GM18526 (cell line): ENCODE data around the gene CDK6.

Source experiments
- POLR2A ChIP-seq: IDR thresholded peaks from 3 replicates; pipeline ENCODE4 v1.6.1; 2011; ENCODE audit not compliant: insufficient read length; ENCODE audit errors: extremely low read depth

Gene CDK6

DNA sequence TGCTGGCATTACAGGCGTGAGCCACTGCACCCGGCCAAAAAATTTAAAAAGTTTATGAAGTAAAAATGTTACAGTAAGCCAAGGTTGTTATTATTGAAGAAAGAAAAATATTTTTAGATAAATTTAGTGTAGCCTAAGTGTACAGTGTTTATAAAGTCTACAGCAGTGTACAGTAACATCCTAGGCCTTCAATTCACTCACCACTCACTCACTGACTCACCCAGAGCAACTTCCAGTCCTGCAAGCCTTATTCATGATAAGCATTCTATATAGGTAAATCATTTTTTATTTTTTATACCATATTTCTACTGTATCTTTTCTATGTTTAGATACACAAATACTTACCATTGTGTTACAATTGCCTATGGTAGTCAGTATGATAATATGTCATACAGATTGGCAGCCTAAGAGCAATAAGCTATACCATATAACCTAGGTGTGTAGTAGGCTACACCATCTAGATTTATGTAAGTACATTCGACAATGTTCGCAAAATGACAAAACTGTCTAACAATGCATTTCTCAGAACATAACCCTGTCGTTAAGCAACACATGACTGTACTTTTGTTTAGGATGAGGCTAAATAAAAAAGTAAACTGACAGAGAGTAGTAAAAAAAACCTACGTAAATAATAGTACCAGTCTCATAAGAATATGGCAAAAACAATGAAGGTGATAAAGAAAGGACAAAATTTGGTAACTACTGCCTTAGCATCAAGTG lies 168.4 kb downstream of the CDK6 start:
- TF ChIP-seq POLR2A, result no peak

DNA sequence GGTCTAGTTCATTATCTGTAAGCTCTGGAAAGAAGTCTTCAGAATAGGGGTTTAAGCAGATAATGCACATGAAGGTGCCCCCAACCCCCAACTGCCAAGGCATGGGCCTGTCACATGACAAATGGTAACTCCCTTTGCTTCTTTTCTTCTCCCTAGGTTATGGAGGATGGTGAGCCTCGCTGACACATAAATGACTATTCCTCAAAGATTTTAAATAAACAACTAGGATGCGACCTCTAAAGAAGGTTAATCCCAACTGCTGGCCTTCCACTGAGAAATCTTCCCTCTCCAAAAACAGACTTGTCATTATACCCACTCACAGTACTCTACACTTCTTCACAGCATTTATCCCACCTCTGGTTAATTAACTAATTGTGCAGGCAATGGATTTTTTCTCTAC lies 170.4 kb downstream of the CDK6 start:
- no peak for TF ChIP-seq POLR2A

DNA sequence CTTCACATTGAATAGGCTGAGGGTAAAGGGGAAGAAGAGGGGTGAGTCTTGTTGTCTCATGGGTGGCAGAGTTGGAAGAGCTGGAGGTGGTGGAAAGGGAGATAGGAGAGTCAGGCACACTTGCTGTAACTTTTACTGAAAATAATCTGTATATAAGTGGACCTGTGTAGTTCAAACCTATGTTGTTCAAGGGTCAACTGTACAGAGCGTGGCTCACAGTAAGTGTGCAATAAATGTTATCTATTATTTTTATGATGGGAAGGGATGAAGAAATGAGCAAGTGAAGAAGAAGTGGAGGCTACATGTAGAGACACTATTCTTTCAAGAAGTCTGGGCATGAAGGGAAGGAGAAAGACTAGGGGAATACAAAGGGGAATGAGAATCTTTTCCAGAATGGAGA lies 174.7 kb downstream of the CDK6 start:
- no peak for TF ChIP-seq POLR2A

DNA sequence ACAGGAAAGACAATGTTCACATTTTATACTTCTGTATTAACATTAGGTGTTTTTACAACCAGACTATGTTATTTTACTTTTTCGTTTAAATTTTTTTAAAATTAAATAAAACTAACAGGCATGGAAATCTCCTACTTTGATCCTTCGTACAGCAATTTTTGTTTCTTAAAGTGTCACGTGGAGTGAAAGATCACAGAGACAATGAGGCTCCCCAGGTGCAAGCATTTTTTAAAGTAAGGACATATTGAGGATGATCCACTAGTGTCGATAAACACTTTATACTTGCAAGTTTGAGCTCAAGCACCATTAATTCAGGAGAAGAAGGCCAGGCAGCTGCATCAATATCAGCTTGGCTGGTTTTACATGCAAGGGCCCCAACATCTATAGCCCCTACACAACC lies 177.7 kb downstream of the CDK6 start:
- TF ChIP-seq POLR2A, result no peak

DNA sequence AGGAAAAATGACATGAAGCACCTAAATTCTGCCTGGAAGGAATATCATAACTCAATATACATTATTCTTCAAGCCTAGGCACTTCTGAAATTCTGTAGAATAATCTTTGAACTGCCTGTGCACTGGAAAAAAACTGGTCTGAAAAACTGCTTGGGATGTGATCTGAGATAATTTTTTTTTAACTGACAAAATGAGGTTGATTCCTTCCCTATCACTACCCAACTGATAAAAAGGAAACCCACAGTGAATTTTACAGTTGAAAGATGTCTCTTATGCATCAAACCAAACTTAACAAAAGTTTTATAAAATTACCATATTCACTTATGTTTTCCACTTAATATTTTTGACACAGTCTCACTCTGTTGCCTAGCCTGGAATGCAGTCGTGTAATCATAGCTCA lies 179.0 kb downstream of the CDK6 start:
- no peak for TF ChIP-seq POLR2A

DNA sequence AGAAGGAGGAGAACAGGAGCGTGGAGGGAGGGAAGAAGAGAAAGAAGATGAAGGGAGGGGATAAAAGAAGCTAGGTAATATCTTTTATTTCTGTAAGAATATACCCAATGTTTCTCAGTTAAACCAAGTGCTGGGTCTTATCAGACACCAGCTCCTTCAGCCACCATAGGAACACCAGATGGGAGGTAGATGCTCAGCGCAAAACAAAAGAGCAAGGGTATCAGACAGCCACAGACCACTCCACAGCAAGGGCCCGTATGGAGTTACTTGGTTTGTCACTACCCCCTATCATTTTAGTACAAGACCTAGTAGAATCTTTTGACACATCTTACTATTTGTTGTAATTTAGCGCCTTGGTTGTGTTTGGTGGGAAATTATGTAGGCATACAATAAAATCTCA lies 180.3 kb downstream of the CDK6 start:
- no peak for TF ChIP-seq POLR2A

DNA sequence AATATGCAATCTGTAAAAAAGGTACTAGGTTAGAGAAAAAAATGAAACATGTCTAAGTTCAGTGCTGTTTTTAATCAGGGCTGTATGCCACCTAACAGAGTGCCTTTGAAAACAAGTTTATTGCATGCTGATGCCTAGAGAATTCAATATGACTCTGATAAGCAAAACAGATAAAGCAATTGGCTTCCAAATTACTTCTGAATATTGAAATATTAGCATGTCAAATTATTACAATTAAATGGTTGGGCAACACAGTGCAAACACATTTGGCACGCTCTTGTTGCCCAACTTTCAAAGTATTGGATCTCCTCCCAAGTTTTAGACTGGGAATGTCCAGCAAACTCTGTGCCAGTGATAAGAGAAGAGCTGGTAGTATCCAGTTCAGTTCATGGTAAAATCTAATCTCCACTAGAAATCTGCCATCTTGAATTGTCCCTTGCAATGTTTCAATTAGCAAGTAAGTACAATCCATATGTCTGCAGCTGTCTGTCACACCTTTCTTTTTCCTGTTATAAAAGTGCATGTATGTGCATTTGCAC lies 181.0 kb downstream of the CDK6 start:
- TF ChIP-seq POLR2A, result no peak

DNA sequence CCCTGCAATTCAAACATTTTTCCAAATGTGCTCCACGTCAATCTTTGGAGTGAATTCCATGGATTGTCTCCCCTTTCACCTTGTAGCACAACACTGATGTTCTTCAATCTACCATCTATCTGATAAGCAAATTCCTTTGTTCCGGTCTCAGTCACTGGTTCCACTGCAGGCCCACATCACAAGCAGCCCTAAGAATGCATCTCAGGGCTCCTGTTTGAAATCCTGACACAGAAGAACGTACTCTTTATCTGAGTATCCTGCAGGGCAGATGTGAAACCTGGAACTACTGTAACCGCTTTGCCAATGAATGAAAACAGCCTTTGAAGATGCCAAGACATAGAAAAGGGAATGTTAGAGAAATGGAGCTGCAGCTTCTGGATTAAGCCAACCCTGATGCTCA lies 183.2 kb downstream of the CDK6 start:
- TF ChIP-seq POLR2A, result no peak

DNA sequence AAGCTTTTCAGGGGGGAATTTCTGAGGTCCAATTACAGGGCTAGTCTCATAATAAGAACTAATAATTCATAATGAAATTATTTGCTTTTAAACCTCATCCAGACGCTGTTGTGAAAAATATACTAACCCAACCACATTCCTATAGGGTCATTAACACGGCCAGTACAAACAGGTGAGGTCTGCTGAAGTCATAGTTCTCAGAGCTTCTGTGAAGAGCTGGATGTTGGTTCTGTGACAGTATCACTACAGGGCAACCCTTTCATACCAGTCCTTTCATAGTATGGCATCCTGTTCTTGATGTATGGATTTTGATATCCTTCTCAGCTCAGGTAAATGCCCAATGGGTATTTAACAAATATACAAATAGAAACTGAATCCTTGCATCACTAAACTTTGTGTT lies 183.8 kb downstream of the CDK6 start:
- TF ChIP-seq POLR2A, result no peak

DNA sequence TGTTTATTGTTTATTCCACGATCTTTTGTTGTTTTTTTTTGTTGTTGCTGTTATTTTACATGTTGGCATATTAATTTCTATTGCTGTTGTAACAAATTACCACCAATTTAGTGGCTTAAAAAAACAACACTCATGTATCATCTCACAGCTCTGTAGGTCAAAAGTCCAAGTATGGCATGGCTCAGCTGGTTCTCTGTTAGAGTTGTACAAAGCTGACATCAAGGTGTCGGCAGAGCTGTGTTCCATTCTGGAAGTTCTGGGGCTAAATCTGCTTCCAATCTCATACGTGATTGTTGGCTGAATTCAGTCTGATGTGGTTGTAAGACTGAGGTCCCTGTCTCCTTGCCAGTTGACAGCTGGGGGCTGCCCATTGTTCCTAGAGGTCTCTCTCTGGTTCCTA lies 186.0 kb downstream of the CDK6 start:
- TF ChIP-seq POLR2A, result no peak

DNA sequence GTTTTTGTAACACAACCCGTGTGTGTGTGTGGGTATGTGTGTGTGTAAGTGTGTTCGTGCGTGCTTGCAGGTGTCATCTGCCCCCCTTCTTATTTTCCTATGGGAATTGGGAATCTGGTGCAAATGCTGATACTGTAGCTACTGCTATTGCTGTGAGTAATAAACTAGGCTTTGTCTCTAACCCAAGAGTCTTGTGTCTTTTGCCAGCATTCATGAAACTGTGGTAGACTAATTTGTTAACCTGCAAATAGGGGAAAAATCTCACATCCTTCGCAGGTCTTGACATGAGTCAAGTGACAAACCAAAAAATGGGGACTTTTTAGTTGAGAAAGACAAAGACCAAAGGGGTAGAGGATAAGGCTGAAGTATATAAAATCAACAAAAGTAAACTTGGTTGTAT lies 188.3 kb downstream of the CDK6 start:
- no peak for TF ChIP-seq POLR2A

DNA sequence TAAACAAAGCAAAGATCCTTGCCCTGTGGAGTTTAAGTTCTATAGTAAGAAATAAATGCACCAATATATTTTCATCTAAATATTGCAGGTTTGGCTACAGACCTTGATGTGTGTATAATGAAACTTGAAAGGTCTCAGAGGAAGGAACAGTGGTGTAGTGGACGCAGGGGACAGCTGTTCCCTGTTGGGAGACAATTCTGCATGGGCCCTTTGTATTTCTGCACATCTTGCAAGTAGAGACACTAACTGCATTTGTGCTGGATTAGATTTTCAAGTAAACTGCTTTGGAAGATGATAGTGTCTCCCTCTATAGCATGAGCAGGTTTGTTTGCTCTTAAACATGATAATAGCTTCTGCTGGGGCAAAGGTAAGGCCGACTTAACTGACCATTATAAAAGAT lies 188.7 kb downstream of the CDK6 start:
- TF ChIP-seq POLR2A, result no peak

DNA sequence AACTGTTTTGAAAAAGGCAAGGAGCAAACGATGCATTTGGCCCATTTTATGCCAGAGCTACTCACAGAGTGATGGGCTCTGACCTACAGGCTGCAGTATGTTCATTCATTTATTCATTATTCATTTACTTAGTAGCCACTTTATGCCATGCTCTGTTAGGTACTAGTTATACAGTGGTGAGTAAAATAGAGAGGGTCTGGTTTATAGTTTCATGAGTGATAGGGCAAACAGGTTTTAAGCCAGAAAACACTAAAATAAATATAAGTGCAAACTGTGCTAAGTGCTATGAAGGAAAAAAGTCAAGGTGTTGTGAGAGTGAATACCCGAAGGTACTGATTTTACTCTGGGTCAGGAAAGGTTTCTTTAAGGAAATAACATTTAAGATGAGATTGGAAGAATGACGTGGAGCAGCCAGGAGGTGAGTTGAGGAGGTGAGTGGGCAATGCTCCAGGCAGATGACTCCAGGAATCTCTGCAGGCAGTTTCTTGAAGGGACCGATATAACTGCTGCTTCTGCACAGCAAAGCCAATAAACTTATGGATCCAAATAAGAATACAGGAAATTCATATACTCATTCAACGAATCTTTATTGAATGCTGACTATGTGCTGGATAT lies 189.3 kb downstream of the CDK6 start:
- no peak for TF ChIP-seq POLR2A

DNA sequence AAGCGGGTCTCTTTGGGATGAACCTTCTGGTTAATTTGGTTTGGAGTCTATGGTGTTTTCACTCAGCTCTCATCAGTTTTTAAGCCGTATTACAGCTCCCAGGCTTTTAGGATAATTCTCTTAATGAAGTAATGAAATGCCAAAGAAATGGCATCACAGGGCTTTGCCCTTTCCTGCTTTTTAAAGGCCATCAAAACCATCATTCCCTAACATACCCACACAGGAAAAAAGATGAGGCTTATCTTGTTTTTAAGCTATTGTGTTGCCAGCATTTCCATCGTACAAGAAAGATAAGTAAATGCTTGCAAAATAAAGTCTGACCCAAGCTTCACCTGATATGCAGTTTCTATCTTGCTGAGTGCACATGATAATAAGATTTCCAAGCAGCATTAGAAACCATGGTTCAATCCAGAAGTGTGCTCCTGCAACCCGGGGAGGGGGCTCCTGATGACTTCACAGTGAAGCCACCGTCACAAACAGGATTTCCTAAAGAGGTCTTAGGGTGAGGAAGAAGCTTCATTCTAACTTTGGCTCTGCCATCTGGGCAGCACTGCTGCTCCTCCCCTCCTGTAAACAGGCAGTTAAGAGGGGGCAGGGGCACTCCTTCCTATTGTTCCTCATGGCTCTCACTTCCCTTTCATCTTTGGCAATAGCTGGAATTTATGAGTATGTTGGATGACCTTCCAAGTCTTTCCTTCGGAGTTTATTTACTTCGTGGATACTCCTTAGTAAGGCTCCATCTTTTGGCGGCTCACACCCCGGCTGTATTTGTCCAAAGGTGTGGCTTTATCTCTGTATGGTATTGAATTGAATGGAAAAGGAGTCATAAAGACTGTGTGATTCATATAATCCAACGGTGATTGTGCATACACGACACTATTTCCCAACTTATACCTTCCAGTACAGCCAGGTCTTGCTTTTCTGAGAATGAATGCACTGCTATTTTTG lies 191.0 kb downstream of the CDK6 start:
- no peak for TF ChIP-seq POLR2A

DNA sequence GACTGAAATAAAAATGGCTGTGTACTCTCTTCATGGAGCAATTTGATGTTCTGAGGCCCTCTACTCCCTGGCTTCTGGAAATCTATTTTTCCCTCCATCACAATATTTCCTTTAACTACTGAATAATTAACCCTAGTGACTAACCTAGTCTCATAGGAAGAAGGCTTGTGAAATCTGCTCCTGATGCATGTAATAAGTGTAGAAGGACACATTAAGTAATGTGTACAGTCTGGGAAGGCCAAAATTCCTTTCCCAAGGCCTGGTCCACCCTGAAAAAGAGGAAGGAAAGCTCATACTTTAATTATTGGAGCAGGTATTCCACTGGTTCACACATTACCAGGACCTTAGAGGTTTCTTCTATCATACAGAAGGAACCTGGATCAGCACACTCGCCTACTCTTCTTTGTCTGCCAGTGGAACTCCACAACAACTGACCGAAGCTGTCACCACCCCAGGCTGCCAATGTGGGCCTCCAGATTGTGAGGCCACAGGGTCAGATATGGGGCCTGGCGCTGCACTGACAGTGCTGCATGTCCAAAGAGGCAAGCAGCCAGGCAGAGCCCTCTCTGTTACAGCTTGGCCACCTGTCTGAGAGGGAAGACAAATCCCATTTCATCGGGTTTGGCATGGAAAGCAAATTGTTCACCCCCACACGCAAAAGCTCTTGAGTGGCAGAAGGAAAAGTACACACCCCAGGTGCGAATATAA lies 191.8 kb downstream of the CDK6 start:
- TF ChIP-seq POLR2A, result no peak

DNA sequence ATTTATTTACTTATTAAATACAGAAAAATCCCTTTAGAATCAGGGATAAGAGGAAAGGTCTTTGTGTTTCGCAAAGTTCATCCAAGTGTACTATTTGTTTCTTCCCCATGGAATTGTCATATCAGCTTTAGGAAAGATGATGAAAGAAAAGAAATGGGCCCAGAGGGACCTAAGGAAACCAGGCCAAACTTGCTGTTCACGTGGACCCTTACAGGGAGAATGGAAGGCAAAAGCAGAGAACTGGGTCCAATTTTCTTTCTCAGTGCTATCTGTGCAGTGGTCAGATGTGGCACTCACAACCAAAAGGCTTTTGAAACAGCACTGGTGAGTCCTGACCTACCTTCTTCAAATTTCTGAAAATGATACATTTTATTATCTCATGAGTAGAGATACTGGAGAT lies 192.6 kb downstream of the CDK6 start:
- TF ChIP-seq POLR2A, result no peak
